Mesenteric fat pad (tissue), 1 donor: ENCODE measurements around the gene NT5C1B. TPM values are rescaled to one million over a fixed set of nuclear protein-coding genes. Genes with fewer than 3 reads are reported as not detected.

Experiments used
- DNase-seq: peaks from one replicate; pipeline ENCODE4 v3.0.0-alpha.2; 2020; ENCODE audit warnings: low spot score
- total RNA-seq: library from RNA; stranded (reverse); fragmentation: NEBNext Ultra II Directional; extraction: Animal tissue kit (Norgen Biotek cat#: 25700); gene quantifications from one replicate; pipeline ENCODE4 v1.2.1, GENCODE V29; 2021
- donor health status: DM: yes; HTN: yes; CAD: no.

The NT5C1B gene
- total RNA-seq, 1 donor from 2014 or later = not detected

- no peak for DNase-seq
Measured at GRCh38 chr2:18552351-18553077, 36.9 kb downstream of the NT5C1B start.

GRCh38 chr2:18551623-18552022 is 37.7 kb downstream of the NT5C1B start:
- DNase-seq = no peak

- no peak for DNase-seq
Measured at GRCh38 chr2:18551169-18551568, 38.2 kb downstream of the NT5C1B start.

- no peak for DNase-seq
Measured at GRCh38 chr2:18550433-18550832, 38.9 kb downstream of the NT5C1B start.

GRCh38 chr2:18549083-18549482 is 40.3 kb downstream of the NT5C1B start:
- no peak for DNase-seq

GRCh38 chr2:18548621-18549020 is 40.7 kb downstream of the NT5C1B start:
- no peak for DNase-seq

GRCh38 chr2:18546567-18546966 is 42.8 kb downstream of the NT5C1B start:
- no peak for DNase-seq

GRCh38 chr2:18545384-18545783 is 44.0 kb downstream of the NT5C1B start:
- DNase-seq = no peak

GRCh38 chr2:18544171-18544570 is 45.2 kb downstream of the NT5C1B start:
- no peak for DNase-seq

GRCh38 chr2:18540872-18541271 is 48.5 kb downstream of the NT5C1B start:
- DNase-seq = no peak

GRCh38 chr2:18536697-18537096 is 52.7 kb downstream of the NT5C1B start:
- DNase-seq = no peak

GRCh38 chr2:18536100-18536499 is 53.3 kb downstream of the NT5C1B start:
- DNase-seq = no peak

- DNase-seq = no peak
Measured at GRCh38 chr2:18531194-18531593, 58.2 kb downstream of the NT5C1B start.

- DNase-seq = no peak
Measured at GRCh38 chr2:18527822-18528221, 61.5 kb downstream of the NT5C1B start.

- DNase-seq = no peak
Measured at GRCh38 chr2:18527326-18527725, 62.0 kb downstream of the NT5C1B start.

- no peak for DNase-seq
Measured at GRCh38 chr2:18526429-18526828, 62.9 kb downstream of the NT5C1B start.

- no peak for DNase-seq
Measured at GRCh38 chr2:18525852-18526251, 63.5 kb downstream of the NT5C1B start.

- no peak for DNase-seq
Measured at GRCh38 chr2:18525236-18525635, 64.1 kb downstream of the NT5C1B start.

GRCh38 chr2:18522484-18523146 is 66.8 kb downstream of the NT5C1B start:
- DNase-seq = no peak

GRCh38 chr2:18520451-18521425 is 68.6 kb downstream of the NT5C1B start:
- DNase-seq = peak; percentile 92

- DNase-seq = no peak
Measured at GRCh38 chr2:18519914-18520450, 69.4 kb downstream of the NT5C1B start.
